Smooth muscle cell of trachea (primary cell): ENCODE data around the gene ZNF649. TPM values are rescaled to one million over a fixed set of nuclear protein-coding genes. Genes with fewer than 3 reads are reported as not detected.

Experiments
- total RNA-seq: library from RNA; depleted of rRNA; stranded (reverse); fragments of >200 nt; gene quantifications from 2 replicates; pipeline ENCODE4 v1.2.1, GENCODE V29; 2014

ZNF649 gene
- total RNA-seq: 3.8 and 4.8 TPM in 2 replicates

GRCh38 chr19:51904331-51905165, at the start of gene ZNF649:
ZNF649 (minus strand) TSS chr19:51905017; CDS start chr19:51900107, 4,910 bp downstream.

GRCh38 chr19:51926784-51927741, 22.2 kb upstream of the ZNF649 start, which contains the start of gene ZNF613:
ZNF613 (plus strand) TSS chr19:51927472; CDS start chr19:51936221, 8,749 bp downstream.

GRCh38 chr19:51887522-51888498, 17.0 kb downstream of the ZNF649 start, which contains the start of gene ZNF577:
ZNF577 (minus strand) TSS chr19:51887951; CDS start chr19:51880382, 7,569 bp downstream.

Other genes starting within 250 kb of the ZNF649 start
- gene SPACA6, start 211.7 kb downstream of the ZNF649 start, total RNA-seq: 4.2 and 6.3 TPM in 2 replicates
- not detected in 2 replicates for gene HAS1, start 181.0 kb downstream of the ZNF649 start, total RNA-seq
- not detected in 2 replicates for gene FPR1, start 153.1 kb downstream of the ZNF649 start, total RNA-seq
- gene FPR2, start 143.8 kb downstream of the ZNF649 start, total RNA-seq: not detected in 2 replicates
- not detected in 2 replicates for gene FPR3, start 109.9 kb downstream of the ZNF649 start, total RNA-seq
- 7.9 and 8.3 TPM in 2 replicates for gene ZNF577, start 17.1 kb downstream of the ZNF649 start, total RNA-seq
- 5.5 and 8.8 TPM in 2 replicates for gene ZNF613, start 22.5 kb upstream of the ZNF649 start, total RNA-seq
- gene ZNF350, start 81.8 kb upstream of the ZNF649 start, total RNA-seq: 12.2 and 17.0 TPM in 2 replicates
- 9.4 and 15.6 TPM in 2 replicates for gene ZNF615, start 103.2 kb upstream of the ZNF649 start, total RNA-seq
- 7.4 and 8.6 TPM in 2 replicates for gene ZNF614, start 123.4 kb upstream of the ZNF649 start, total RNA-seq
- gene ZNF432, start 143.8 kb upstream of the ZNF649 start, total RNA-seq: 8.9 and 13.8 TPM in 2 replicates
- 23.5 and 26.9 TPM in 2 replicates for gene ZNF841, start 190.7 kb upstream of the ZNF649 start, total RNA-seq
- gene ZNF616, start 234.9 kb upstream of the ZNF649 start, total RNA-seq: 12.9 and 14.1 TPM in 2 replicates